ENCODE results near the gene FCGR1A.
"Not testable (repeated sequence)": the region's sequence is repeated elsewhere in the genome, so short reads cannot be mapped to it uniquely, and the experiment has no call there.

GRCh38 chr1:149826555-149826954 is 44.1 kb downstream of the FCGR1A start:
- TF ChIP-seq CTCF (IDR thresholded peaks at IDR 0.05; ENCODE audit: poor library complexity); EZH2 (IDR thresholded peaks at IDR 0.05; ENCODE audit: borderline replicate concordance); EZH2phosphoT487 (IDR thresholded peaks at IDR 0.05; ENCODE audit: low read depth, severe bottlenecking, unreplicated experiment): not testable (repeated sequence)
